GM12878 (cell line): ENCODE measurements around the gene HSD17B13.
"Not testable (repeated sequence)": the region's sequence is repeated elsewhere in the genome, so short reads cannot be mapped to it uniquely, and the experiment has no call there.

Experiments
- CREB1 ChIP-seq: IDR thresholded peaks from 2 replicates; pipeline ENCODE4 v1.6.1; 2012; ENCODE audit warnings: low read depth, mild to moderate bottlenecking, inconsistent platforms
- RFX5 ChIP-seq: IDR thresholded peaks from 2 replicates; pipeline ENCODE4 v1.6.1; 2011; ENCODE audit warnings: low read depth, low read length, improper control_type of control experiment
- SREBF2 ChIP-seq: IDR thresholded peaks from 2 replicates; pipeline ENCODE4 v1.6.1; 2012; ENCODE audit warnings: mild to moderate bottlenecking, low read length

- not testable (repeated sequence) for TF ChIP-seq SREBF2, CREB1, RFX5
Measured at GRCh38 chr4:87293889-87294288, 28.8 kb downstream of the HSD17B13 start.
